GM12878 (cell line): ENCODE data around the gene DHRS1. TPM values are rescaled to one million over a fixed set of nuclear protein-coding genes. Genes with fewer than 3 reads are reported as not detected.

Source experiments
- ATAC-seq: fragments of 200-7000 bp; cut with Tn5 transposase; 3 replicates; pipeline ENCODE4 v1.9.1; 2020; ENCODE audit warnings: mild to moderate bottlenecking, moderate library complexity
- BruUV-seq: library from RNA; stranded (reverse); fragments of 400-500 nt; replicated peaks from 2 replicates; lab custom pipeline; 2021; lab: Mats Ljungman, UMichigan
- CTCF ChIA-PET: fragments of 300-600 bp; sonication (Branson Sonifier 250); formaldehyde crosslinking; extraction: SDS; loops from one replicate; lab custom pipeline; 2021; ENCODE audit warnings: inconsistent platforms; lab: Yijun Ruan, JAX
- POLR2A ChIA-PET: fragments of 350-600 bp; formaldehyde crosslinking; extraction: SDS; loops from one replicate; lab custom pipeline; 2021; ENCODE audit warnings: inconsistent platforms; lab: Charles Lee
- RAD21 ChIA-PET: fragments of 300-600 bp; sonication (Branson Sonifier 250); formaldehyde crosslinking; loops from one replicate; lab custom pipeline; 2023; ENCODE audit warnings: antibody characterized with exemption; ENCODE audit not compliant: unreplicated experiment; lab: Charles Lee
- SMC1A ChIA-PET: fragments of 300-600 bp; sonication (Branson Sonifier 250); formaldehyde crosslinking; loops from one replicate; lab custom pipeline; 2023; ENCODE audit not compliant: unreplicated experiment, uncharacterized antibody; lab: Charles Lee
- DNase-seq: peaks from one replicate; pipeline ENCODE4 v3.0.0-alpha.2; 2011; ENCODE audit warnings: low read depth, low spot score
- FAIRE-seq: peaks from 3 replicates; lab custom pipeline; 2011; peaks lifted over from hg19 to GRCh38; lab: Jason Lieb, UNC
- H2AFZ ChIP-seq: 2 replicates; pipeline ENCODE4 v1.6.0; 2011; ENCODE audit warnings: low read depth, low read length, control low read depth; ENCODE audit not compliant: control insufficient read depth
- H3K27ac ChIP-seq: 2 replicates; pipeline ENCODE4 v1.5.1; 2011; ENCODE audit warnings: control low read depth; ENCODE audit not compliant: control insufficient read depth, insufficient read depth
- H3K27me3 ChIP-seq, 2 experiments: replicated peaks in 1 of 2; 2 replicates each; pipeline versions ENCODE4 v1.6.0 to v1.6.1; 2011; ENCODE audit warnings: low read length in 1 of 2; ENCODE audit not compliant: control insufficient read depth in 2 of 2, insufficient read depth in 2 of 2
- H3K36me3 ChIP-seq, 2 experiments: 2 replicates each; pipeline ENCODE4 v1.5.1; 2011; ENCODE audit warnings: low read length in 1 of 2; ENCODE audit not compliant: control insufficient read depth in 2 of 2, insufficient read depth in 2 of 2
- H3K4me1 ChIP-seq: 2 replicates; pipeline ENCODE4 v1.6.1; 2011; ENCODE audit warnings: mild to moderate bottlenecking, low read length, moderate library complexity, mixed read lengths; ENCODE audit not compliant: control insufficient read depth, insufficient read depth
- H3K4me2 ChIP-seq: 2 replicates; pipeline ENCODE4 v1.6.0; 2011; ENCODE audit warnings: control low read depth; ENCODE audit not compliant: control insufficient read depth, insufficient read depth
- H3K4me3 ChIP-seq: fragments of 200-600 bp; sonication (generic); 2 replicates; pipeline ENCODE4 v1.5.1; 2016
- H3K79me2 ChIP-seq: 2 replicates; pipeline ENCODE4 v1.6.0; 2011; ENCODE audit warnings: low read length; ENCODE audit not compliant: control insufficient read depth, insufficient read depth
- H3K9ac ChIP-seq: 2 replicates; pipeline ENCODE4 v1.8.0; 2011; ENCODE audit warnings: low read length, control low read depth, mixed read lengths; ENCODE audit not compliant: control insufficient read depth, insufficient read depth
- H3K9me3 ChIP-seq: replicated peaks from 3 replicates; pipeline ENCODE4 v1.5.1; 2011; ENCODE audit warnings: mild to moderate bottlenecking, low read length; ENCODE audit not compliant: control insufficient read depth, insufficient read depth
- H4K20me1 ChIP-seq: 2 replicates; pipeline ENCODE4 v1.6.0; 2011; ENCODE audit not compliant: control insufficient read depth, insufficient read depth
- BHLHE40 ChIP-seq, 2 experiments: fragments of 450-650 bp in 1 of 2; IDR thresholded peaks; 2 replicates each; pipeline ENCODE4 v1.6.1; 2011 to 2017; ENCODE audit warnings: low read depth in 2 of 2, borderline replicate concordance in 1 of 2, improper control_type of control experiment in 1 of 2, low read length in 1 of 2, mild to moderate bottlenecking in 1 of 2
- CHD2 ChIP-seq: IDR thresholded peaks from 2 replicates; pipeline ENCODE4 v1.6.1; 2011; ENCODE audit warnings: low read depth, low read length, improper control_type of control experiment, borderline replicate concordance
- EGR1 ChIP-seq, 2 experiments: IDR thresholded peaks; 1 replicate in 1 of 2; 2 replicates in 1 of 2; pipeline ENCODE4 v1.6.1; 2011 to 2012; ENCODE audit warnings: low read depth in 2 of 2, low read length in 2 of 2, borderline replicate concordance in 1 of 2, mild to moderate bottlenecking in 1 of 2, moderate library complexity in 1 of 2
- MLLT1 ChIP-seq: fragments of 450-650 bp; IDR thresholded peaks from 2 replicates; pipeline ENCODE4 v1.6.1; 2016; ENCODE audit warnings: mild to moderate bottlenecking
- MTA2 ChIP-seq: fragments of 450-650 bp; IDR thresholded peaks from 2 replicates; pipeline ENCODE4 v1.6.1; 2016; ENCODE audit warnings: low read depth, mild to moderate bottlenecking, moderate library complexity
- SRF ChIP-seq, 2 experiments: IDR thresholded peaks; 2 replicates each; pipeline ENCODE4 v1.6.1; 2011; ENCODE audit warnings: low read depth in 2 of 2, low read length in 2 of 2, mild to moderate bottlenecking in 1 of 2, moderate library complexity in 1 of 2
- TAF1 ChIP-seq: IDR thresholded peaks from 2 replicates; pipeline ENCODE4 v1.6.1; 2011; ENCODE audit warnings: mild to moderate bottlenecking, low read depth, low read length, borderline replicate concordance
- WGBS: methylation state at CpG from one replicate; pipeline ENCODE4 v1.1.6; 2016; ENCODE audit warnings: low lambda C conversion rate; ENCODE audit not compliant: insufficient replicate concordance, insufficient coverage; ENCODE audit errors: missing lambda C conversion rate; 5-methylcytosine and 5-hydroxymethylcytosine counted together
- in situ Hi-C: fragments of 300-500 bp; cut with MboI; formaldehyde crosslinking; loops from 9 replicates; pipeline ENCODE4 v1.14.3; 2018; ENCODE audit warnings: mixed read lengths
- intact Hi-C: fragments of 100-400 bp; cut with micrococcal nuclease; formaldehyde crosslinking; loops from one replicate; pipeline ENCODE4 v1.14.2; 2022; ENCODE audit not compliant: unreplicated experiment
- polyA plus RNA-seq, 11 experiments: library from polyadenylated mRNA; depleted of rRNA in 4 of 11; unstranded in 6 of 11; stranded (reverse) in 5 of 11; fragments of >200 nt; fragmentation: Nextera tagmentation in 4 of 11; fragmentation: Illumina TruSeq in 1 of 11; extraction: Ambion mirVana in 4 of 11; extraction: Trizol in 1 of 11; gene quantifications; 1 replicate in 1 of 11; 2 replicates in 10 of 11; pipeline versions ENCODE4 v1.2.1 to v1.2.3, GENCODE V29; 2011 to 2016; ENCODE audit warnings: inconsistent platforms in 2 of 11, missing spikeins in 2 of 11, low read depth in 1 of 11
- total RNA-seq, 4 experiments: library from RNA; depleted of rRNA in 3 of 4; stranded (reverse); fragments of >200 nt in 3 of 4; fragmentation: Illumina TruSeq in 1 of 4; extraction: Trizol in 1 of 4; gene quantifications; 2 replicates each; pipeline versions ENCODE4 v1.2.1 to v1.2.3, GENCODE V29; 2013 to 2021

The DHRS1 gene
- total and polyA plus RNA-seq, 10 of the 15 experiments (the other 5 are each of a cell fraction or from before 2014, with no cell fraction given) = 12.1 to 45.0 (median 25.7) TPM

GRCh38 chr14:24262821-24263733 is 36.5 kb downstream of the DHRS1 start, which contains the start of gene TGM1:
Gene TGM1 (minus strand): TSS chr14:24263177. CDS start chr14:24262352, 825 bp downstream.
- SMC1A ChIA-PET = no interaction called here
- in situ Hi-C loops (no loop called here), intact Hi-C loops (no loop called here)
- H3K9ac ChIP-seq = no peak within 1 kb of the TSS
- no peak within 1 kb of the TSS for H3K4me3 ChIP-seq
- no peaks in the 10 kb centered on the region for H3K9me3 ChIP-seq
- no peaks in the 10 kb centered on the region for H4K20me1 ChIP-seq
- WGBS = 70% methylated on average over 14 of the region's 14 CpGs
- POLR2A ChIA-PET = interaction anchor here (0.5 to 0.9 kb wide), 3 partner anchors 17 to 34 kb away, joined by 3 read pairs; partner anchors contain the start of gene TINF2
- no peak within 1 kb of the TSS for H2AFZ ChIP-seq
- H3K27me3 ChIP-seq = no peaks in the 10 kb centered on the region
- H3K4me2 ChIP-seq = no peak within 1 kb of the TSS
- no peak within 1 kb of the TSS for H3K27ac ChIP-seq
- RAD21 ChIA-PET = no interaction called here
- no peak for DNase-seq
- H3K36me3 ChIP-seq = peaks cover 3 to 11% of the 10 kb centered on the region in 2 experiments; a peak in 3 of 4 replicates
- CTCF ChIA-PET = interaction anchor here (0.8 to 2.1 kb wide), 2 partner anchors 16 to 20 kb away, joined by 4 to 10 read pairs; partner anchors contain the start of gene TINF2
- no peak for FAIRE-seq
- TF ChIP-seq MLLT1 (no peak), MTA2 (no peak), SRF (IDR thresholded peaks at IDR 0.05; ENCODE audit: low read depth in 2 of 2, low read length in 2 of 2) (no peak), EGR1 (IDR thresholded peaks at IDR 0.05; ENCODE audit: borderline replicate concordance in 1 of 2, low read depth in 2 of 2, low read length in 2 of 2) (no peak), TAF1 (no peak), CHD2 (no peak), BHLHE40 (IDR thresholded peaks at IDR 0.05; ENCODE audit: borderline replicate concordance in 1 of 2, low read depth in 2 of 2, low read length in 1 of 2) (no peak)
- H3K79me2 ChIP-seq = no peaks in the 10 kb centered on the region
- no peaks in the 10 kb centered on the region for H3K4me1 ChIP-seq
- peak; percentile 36 for ATAC-seq
- no TSS peak for BruUV-seq
